NCI-H2029 treated with DMSO at 0.1 percent for 48 hours (cell line): ENCODE measurements around the gene APPBP2.
"Not testable (repeated sequence)": the region's sequence is repeated elsewhere in the genome, so short reads cannot be mapped to it uniquely, and the experiment has no call there.

Experiments used
- DNase-seq: peaks from one replicate; lab custom pipeline; 2025; lab: John Stamatoyannopoulos, UW

APPBP2 gene, protein sequence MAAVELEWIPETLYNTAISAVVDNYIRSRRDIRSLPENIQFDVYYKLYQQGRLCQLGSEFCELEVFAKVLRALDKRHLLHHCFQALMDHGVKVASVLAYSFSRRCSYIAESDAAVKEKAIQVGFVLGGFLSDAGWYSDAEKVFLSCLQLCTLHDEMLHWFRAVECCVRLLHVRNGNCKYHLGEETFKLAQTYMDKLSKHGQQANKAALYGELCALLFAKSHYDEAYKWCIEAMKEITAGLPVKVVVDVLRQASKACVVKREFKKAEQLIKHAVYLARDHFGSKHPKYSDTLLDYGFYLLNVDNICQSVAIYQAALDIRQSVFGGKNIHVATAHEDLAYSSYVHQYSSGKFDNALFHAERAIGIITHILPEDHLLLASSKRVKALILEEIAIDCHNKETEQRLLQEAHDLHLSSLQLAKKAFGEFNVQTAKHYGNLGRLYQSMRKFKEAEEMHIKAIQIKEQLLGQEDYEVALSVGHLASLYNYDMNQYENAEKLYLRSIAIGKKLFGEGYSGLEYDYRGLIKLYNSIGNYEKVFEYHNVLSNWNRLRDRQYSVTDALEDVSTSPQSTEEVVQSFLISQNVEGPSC

DNA sequence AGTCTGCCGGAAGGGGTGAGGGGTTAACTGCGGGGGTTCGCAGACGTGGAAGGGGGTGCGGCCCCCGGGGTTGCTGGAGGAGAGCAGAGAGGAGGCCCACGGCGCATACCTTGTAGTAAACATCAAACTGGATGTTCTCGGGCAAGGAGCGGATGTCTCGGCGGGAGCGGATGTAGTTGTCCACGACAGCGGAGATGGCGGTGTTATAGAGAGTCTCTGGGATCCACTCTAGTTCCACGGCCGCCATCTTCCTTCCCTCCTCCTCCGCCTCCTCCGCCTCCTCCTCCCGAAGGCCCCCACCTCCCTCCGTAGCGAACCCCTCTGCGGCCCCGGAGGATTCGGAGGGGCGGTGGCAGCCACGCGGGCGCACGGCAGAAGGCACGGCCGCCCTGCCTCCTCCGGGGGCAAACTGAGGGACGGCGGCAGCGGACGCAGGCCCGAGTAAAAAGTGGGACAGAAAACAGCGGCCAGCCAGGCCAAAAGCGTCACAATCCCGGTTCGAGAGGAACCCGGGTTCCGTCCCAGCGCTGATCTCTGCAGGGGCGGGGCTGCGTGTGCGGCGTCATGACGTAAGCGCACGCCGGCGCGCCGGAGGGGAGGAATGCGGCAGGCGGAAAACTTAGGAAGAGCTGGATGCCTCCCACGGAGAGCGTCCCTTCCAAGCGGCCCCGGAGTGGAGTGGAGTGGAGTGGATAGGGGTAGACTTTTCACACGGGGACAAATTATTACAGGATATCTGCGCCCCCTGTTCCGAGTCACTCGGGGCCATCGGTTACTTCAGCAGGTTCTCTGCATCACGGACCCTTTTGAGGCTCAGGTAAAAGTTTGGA, at the start of gene APPBP2:
Gene APPBP2, minus strand, starts transcription at position 558 of the 830 bp plus-strand sequence. Its CDS starts 311 bp downstream, at position 247.
- peak; percentile 59 for DNase-seq

DNA sequence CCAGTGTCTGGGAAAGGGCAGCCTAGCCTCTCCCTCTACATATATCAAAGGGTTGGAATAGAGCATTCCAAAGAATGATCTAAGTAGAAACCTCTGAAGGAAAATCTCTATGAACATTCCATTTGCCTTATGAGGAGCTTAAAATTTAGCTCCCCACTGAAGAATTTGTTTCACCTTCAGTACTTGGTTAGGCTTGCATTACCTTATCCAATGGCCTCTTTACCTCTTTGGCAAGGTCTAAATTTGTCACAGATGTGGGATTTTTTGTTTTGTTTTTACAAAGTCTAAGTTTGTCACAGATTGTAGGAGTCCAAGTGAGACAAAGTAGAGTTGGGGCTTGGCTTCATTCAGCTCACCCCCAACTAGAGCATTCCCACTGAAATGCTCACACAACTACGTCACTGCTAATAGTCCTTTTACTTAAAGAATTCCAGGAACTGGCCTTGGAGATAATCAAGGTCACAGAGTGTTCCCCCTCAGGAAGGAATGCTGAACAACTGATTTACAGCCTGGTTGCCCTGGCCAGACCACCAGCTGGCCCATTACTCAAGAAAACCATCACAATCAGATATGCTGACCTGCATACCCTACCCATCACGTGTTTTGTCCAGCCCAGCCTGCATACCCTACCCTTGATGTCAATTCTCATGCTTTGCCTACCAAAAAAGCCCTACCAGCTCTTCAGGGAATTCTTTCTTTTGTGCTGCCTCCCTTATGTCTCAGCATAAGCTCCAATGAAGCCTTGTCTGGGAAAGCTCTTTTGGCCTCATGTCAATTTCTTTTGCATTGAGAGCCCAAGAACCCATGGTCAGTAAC, 47.4 kb upstream of the APPBP2 start:
- no peak for DNase-seq

DNA sequence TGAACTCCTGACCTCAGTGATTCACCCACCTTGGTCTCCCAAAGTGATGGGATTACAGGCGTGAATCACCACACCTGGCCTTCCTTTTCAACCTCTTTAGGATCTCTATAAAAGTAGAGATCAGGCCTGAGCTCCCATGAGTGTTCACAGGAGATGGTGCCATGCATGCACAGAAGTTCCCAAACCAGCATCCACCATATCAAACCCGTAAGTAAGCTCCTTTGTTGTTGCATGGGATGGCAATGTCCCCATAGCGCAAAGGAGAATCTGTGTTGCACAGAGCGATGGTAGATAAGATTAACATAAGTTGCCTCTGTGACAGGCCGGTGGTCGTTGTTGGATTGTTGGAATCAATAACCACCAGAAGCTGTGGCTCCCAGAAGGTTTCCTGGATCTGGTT, 39.2 kb upstream of the APPBP2 start:
- no peak for DNase-seq

DNA sequence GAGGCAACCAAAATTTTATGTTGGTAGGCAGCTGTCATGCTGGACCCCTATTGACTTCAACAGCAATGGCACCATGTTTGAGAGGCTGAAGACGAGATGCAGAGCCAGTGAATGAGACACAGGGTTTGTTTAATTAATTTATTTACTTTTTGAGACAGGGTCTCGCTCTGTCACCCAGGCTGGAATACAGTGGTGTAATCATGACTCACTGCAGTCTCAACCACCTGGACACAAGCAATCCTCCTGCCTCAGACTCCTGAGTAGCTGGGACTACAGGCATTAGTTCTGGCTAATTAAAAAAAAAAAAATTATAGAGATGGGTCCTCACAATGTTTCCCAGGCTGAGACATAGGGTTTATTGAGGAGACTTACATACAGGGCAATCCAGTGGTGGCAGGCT, 37.7 kb upstream of the APPBP2 start:
- DNase-seq: no peak

DNA sequence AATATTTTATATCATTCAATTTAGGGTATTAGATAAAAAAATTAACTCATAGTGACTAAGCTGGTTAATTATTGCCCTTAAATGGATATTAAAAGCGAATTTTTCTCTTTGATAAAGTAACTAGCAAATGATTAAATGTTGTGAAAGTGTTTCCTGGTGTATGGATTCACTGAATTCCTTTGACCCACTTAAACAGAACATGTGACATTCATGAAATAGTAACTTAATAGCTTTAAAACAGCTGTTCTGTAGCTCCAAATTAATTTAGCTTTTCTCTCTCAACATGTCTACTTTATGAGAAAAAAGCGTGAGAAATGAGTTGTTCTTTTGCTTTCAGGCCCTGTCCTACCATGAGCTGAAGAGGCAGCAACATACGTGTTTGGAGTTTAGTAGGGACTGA, 36.4 kb upstream of the APPBP2 start:
- no peak for DNase-seq

DNA sequence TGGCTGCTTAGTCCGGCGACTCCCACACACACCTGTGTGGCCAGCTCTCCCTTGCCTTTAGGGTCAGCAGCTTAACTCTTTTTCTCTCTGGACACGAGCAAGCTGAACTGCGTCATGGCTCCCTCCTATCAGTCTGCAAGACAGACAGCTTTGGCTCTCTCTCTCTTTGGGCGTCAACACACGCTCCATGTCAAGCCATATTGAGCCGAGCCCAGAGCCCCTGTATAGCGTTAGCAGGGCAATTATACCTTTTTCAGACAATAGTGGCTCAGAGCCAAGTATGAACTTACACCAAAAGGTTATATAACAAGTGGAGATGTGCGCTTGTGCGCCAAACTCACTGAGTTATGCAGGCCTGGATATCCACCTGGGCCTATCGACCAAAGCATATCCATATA, 34.8 kb upstream of the APPBP2 start:
- no peak for DNase-seq

DNA sequence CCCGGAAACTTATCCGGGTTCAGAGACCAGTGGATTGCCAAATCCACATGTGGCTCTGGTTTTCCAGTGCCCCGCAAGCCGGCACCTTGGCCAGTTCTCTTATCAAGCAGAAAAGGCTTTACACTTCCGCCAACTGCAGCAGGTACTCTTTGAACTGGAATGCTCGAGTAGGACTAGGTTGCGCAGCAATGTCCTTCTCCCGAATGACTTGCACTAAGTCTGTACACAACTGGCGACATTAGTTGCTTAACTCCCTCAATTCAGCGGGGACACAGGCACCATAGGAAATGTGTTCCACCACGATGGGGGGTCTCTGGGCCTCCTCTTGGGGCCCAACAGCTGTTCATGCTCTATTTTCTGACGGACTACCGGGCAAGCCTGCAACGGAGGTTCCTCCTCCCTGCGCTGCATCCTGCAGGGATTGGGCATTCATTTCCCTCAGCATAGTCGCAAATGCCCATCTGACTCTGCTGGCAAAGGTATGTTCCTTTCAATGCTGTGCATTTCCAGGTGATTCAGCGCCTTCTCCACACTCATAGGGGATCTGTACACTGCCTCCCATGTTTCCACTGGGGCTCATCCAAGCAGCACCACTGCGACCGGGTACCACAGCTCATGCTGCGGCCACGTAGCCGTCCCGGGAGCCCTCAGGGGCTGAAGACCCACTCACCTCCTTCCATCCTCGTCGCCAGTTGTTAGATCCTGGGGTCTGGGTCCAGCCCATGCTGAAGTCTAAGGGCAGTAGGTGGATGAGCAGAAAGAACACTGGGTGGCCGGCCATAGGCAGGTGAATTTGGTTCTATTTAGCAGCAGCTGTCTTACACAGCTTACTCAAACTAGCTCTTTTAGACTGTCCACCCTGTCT, 34.2 kb upstream of the APPBP2 start:
- no peak for DNase-seq

DNA sequence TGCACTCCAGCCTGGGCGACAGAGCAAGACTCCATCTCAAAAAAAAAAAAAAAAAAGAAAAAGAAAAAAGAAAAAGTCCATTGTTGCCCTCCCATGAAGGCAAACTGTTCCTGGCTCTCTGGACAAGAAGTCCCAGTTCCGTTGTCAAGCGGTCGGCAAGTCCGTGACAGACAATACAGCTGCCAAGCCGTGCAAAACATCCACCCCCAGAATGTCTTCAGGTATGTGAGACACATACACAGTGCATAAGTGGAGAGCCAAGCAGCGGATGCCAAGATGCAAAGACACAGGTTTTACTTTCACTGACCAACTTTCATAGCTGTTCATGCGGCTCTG, 33.6 kb upstream of the APPBP2 start:
- DNase-seq: no peak

DNA sequence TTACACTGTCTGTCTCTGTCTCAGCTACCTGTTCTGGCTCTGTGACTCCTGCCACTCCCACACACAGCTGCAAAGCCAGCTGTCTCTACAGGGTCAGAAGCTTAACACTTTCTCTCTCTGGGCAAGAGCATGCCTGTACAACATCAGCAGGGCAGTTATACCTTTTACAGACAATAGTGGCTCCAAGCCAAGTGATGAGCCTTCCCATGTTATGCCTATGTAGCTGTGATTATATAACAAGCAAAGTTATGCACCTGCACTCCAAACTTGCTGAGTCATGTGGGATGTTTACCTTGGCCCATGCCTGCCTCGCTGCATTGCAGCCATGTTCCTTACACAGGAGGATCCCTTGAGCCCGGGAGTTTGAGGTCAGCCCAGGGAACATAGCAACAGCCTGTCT, 31.8 kb upstream of the APPBP2 start:
- no peak for DNase-seq

DNA sequence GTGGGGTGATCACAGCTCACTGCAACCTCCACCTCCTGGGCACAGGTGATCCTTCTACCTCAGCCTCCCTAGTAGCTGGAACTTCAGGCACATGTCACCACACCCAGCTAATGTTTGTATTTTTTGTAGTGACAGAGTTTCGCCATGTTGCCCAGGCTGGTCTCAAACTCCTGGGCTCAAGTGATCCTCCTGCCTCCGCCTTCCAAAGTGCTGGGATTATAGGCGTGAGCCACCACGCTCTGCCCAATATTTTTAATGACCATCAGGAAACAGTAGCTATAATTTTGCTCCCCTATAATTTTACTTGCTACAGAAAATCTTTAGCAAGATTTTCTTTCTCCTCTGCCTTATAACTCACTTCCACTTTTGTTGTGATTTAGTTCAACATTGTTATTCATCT, 29.7 kb upstream of the APPBP2 start:
- no peak for DNase-seq

DNA sequence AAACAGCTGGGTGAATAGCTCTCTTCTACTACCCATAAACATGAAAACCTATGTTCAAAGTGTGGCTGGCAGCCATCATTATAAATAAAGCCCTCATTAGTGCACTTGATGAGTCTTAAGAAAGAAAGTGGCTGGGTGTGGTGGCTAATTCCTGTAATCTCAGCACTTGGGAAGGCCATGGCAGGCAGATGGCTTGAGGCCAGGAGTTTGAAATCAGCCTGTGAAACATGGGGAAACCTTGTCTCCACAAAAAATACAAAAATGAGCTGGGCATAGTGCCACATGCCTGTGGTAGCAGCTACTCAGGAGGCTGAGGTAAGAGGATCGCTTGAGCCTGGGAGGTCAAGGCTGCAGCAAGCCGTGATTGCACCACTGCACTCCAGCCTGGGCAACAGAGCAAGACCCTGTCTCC, 28.3 kb upstream of the APPBP2 start:
- DNase-seq: peak; percentile 0

DNA sequence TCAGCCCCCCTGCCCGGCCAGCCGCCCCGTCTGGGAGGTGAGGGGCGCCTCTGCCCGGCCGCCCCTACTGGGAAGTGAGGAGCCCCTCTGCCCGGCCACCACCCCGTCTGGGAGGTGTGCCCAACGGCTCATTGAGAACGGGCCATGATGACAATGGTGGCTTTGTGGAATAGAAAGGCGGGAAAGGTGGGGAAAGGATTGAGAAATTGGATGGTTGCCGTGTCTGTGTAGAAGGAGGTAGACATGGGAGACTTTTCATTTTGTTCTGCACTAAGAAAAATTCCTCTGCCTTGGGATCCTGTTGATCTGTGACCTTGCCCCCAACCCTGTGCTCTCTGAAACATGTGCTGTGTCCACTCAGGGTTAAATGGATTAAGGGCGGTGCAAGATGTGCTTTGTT, 26.2 kb upstream of the APPBP2 start:
- DNase-seq: not testable (repeated sequence)

DNA sequence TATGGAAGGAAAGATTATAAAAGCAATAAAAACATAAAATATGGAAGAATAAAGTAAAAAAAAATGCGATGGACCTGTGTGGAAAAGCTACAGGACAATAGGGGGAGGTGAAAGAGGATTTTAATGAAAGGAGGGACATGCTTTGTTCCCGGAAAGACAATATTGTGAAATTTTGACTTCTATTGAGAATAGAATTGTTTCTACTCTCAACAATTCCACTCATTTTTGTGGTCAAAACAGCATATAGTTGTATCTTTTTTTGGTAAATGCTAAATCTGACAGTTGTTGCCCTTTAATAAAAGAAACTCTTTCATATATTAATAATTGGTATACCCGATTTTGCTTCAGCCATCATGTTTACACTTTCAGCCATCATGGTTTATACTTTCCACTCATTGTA, 22.9 kb upstream of the APPBP2 start:
- DNase-seq: no peak

DNA sequence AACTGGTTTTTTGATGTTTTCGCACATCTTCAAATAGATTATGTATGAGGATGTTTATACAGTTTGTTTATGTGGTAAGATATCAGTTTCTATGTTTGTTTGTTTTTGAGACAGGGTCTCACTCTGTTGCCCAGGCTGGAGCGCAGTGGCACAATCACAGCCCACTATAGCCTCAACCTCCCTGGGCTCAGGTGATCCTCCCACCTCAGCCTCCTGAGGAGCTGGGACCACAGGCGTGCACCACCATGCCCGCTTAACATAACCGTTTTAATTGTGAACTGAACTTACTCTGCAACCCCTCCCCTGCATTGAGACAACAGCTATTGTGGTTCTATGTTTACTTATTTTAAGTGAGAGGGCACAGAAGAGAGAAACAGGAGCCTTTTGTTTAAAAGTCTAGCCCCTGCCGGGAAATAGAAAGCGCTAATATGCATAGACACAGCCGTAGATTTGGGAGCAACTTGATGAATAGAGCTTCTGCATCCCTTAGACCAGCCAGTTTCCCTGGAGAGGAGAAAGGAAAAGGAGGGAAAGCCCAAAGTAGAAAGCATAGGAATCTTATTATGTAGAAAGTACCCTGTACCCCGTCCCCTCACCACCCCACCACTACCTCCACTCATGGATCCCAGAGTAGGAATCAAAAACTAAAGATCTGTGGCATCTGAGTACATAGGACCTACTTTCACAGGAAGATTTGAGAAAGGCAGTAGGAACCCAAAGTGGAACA, 19.6 kb upstream of the APPBP2 start:
- DNase-seq: no peak

DNA sequence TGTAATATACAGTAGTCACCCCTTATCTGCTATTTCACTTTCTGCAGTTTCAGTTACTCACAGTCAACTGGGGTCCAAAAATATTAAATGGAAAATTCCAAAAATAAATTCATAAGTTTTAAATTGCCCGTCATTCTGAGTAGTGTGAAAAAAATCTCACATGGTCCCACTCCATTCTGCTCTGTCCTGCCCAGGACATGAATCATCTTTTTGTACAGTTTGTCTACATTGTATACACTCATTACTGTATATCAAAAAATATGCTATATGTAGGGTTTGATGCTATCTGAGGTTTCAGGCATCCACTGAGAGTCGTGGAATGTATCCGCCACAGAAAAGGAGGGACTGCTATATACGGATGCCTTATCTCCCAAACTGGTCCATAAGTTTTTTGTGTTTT, 16.0 kb upstream of the APPBP2 start:
- DNase-seq: no peak

DNA sequence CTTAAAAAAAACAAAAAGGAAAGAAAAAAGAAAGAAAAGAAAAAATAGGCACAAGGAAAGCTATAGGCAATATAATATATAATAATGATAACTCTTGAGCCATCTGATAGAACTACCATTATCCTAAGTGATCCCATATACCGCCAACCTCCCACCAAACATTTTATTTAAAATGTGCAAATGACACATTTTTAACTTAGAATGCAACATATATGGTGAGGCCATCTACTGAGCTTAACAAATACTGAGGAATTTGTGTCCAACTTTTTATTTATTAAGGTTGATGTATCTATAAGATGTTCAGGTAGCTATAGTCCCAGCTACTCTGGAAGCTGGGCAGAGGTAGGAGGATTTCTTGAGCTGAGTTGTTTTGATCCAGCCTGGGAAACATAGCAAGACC, 14.4 kb upstream of the APPBP2 start:
- no peak for DNase-seq

DNA sequence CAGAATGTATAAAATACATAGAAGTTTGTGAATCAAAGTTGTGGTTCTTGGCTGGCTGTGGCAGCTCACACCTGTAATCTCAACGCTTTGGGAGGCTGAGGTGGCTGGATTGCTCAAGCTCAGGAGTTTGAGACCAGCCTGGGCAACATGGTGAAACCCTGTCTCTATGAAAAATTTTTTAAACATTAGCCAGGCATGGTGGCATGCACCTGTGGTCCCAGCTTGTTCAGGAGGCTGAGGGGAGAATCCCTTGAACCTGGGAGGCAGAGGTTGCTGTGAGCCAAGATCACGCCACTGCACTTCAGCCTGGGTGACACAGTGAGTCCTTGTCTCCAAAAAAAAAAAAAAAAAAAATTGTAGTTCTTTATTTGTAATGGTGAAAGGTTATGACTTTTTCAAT, 13.8 kb upstream of the APPBP2 start:
- no peak for DNase-seq

DNA sequence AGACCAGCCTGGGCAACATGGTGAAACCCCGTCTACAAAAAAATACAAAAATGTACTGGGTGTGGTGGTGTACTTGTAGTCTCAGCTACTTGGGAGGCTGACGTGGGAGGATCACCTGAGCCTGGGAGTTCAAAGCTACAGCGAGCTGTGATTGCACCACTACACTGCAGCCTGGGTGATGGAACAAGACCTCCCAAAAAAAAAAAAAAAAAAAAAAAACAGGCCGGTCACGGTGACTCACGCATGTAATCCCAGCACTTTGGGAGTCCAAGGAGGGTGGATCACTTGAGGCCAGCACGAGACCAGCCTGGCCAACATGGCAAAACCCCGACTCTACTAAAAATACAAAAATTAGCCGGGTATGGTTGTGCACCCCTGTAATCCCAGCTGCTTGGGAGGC, 12.7 kb upstream of the APPBP2 start:
- no peak for DNase-seq

DNA sequence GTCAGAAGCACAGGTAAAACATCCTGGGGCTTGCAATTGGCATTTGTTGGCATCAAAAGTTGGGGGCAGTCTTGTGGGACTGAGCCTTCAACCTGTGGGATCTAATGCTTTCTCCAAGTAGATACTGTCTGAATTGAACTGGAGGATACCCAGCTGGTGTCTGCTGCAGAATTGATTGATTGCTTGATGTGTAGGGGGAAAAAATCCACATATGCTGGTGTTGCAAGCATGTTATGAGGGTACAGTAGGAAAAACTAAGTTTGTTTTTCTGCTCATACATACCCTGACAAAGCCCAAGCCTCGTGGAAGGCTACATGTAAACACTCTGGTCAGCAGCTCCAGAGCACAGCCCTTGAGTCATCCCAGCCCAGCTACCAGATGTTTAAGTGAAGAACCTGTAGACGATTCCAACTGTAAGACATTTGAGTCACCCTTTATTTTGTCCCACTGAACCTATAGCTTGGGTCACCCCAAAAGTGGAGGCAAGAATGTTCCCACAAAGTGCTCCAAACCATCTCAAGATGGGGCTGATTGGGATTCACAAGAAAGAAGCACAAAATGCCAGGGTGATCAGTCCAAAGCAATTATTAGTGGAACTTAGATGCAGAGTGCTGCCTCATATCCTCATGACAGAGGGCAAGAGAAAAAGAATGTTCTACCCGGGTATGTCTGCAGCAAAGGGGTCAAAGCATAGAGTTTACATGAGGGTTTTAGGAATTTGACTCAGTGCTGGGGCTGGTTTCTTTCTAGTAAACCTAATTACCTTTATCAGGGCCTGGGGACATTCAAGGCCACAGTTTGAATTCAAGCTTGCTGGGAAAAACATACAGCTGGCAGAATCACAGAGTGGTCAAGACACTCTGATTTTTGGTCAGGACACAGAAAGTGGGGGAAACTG, 9.6 kb upstream of the APPBP2 start:
- DNase-seq: no peak
